Neural crest cell (in vitro differentiated cells): Measurements from ENCODE around the gene STAG1. TPM values are rescaled to one million over a fixed set of nuclear protein-coding genes. Genes with fewer than 3 reads are reported as not detected.
"Not testable (repeated sequence)": the region's sequence is repeated elsewhere in the genome, so short reads cannot be mapped to it uniquely, and the experiment has no call there.

Experiments used
- DNase-seq: peaks from one replicate; pipeline ENCODE4 v3.0.0; 2021; ENCODE audit warnings: low read depth, mixed read lengths, low spot score
- H3K27ac Mint-ChIP-seq: one replicate; pipeline ENCODE4 v1.8.0; 2021; ENCODE audit warnings: mild to moderate bottlenecking, mixed read lengths; ENCODE audit not compliant: unreplicated experiment
- H3K27me3 Mint-ChIP-seq: 2 replicates; pipeline ENCODE4 v1.8.0; 2021; ENCODE audit warnings: low read depth, mild to moderate bottlenecking, mixed read lengths
- H3K36me3 Mint-ChIP-seq: 2 replicates; pipeline ENCODE4 v1.8.0; 2021; ENCODE audit warnings: low read depth, mild to moderate bottlenecking, mixed read lengths
- H3K4me1 Mint-ChIP-seq: 2 replicates; pipeline ENCODE4 v1.8.0; 2021; ENCODE audit warnings: mixed read lengths
- H3K4me3 Mint-ChIP-seq: one replicate; pipeline ENCODE4 v1.8.0; 2021; ENCODE audit warnings: mild to moderate bottlenecking, mixed read lengths
- H3K9me3 Mint-ChIP-seq: 2 replicates; pipeline ENCODE4 v1.8.0; 2021; ENCODE audit warnings: mixed read lengths
- CTCF ChIP-seq: fragments of 200-600 bp; sonication (generic); conservative IDR thresholded peaks from 2 replicates; pipeline ENCODE4 v1.5.0; 2021; ENCODE audit warnings: antibody characterized with exemption, mild to moderate bottlenecking
- total RNA-seq: library from RNA; stranded (reverse); gene quantifications from 2 replicates; pipeline ENCODE4 v1.2.1, GENCODE V29; 2021

STAG1 gene
- total RNA-seq, 1 donor from 2014 or later, result 47.0 TPM

DNA sequence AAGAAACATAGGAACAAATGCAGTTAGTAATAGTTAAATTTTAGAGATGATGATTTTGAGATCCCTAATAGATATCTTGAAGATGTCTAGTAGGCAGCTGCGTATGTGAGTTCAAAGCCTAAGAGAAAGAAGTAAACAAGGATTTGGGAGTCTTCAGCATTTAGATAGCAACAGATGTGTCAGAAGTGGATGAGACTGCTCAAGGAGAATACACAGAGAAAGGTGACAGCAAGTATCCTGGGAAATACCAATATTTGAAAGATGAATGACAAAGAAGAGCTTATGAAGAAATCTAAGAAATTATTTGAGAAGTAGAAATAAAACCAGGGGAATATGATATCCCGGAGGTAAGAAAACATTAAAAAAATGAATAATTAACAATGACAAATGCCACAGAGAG is 371.1 kb downstream of the STAG1 start:
- H3K27ac Mint-ChIP-seq, result no peak overlapping the region
- DNase-seq, result no peak
- no peaks in the 10 kb centered on the region for H3K4me1 Mint-ChIP-seq
- no peaks in the 10 kb centered on the region for H3K9me3 Mint-ChIP-seq
- H3K36me3 Mint-ChIP-seq, result peaks cover 6% of the 10 kb centered on the region
- no peak for TF ChIP-seq CTCF
- H3K4me3 Mint-ChIP-seq, result no peak overlapping the region
- H3K27me3 Mint-ChIP-seq, result no peaks in the 10 kb centered on the region

GRCh38 chr3:136380530-136380929 is 371.6 kb downstream of the STAG1 start:
- no peak for DNase-seq
- Mint-ChIP-seq H3K4me3 (no peak overlapping the region), H3K27me3 (no peaks in the 10 kb centered on the region), H3K36me3 (peaks cover 6% of the 10 kb centered on the region), H3K4me1 (no peaks in the 10 kb centered on the region), H3K27ac (no peak overlapping the region), H3K9me3 (no peaks in the 10 kb centered on the region)
- TF ChIP-seq CTCF, result no peak

DNA sequence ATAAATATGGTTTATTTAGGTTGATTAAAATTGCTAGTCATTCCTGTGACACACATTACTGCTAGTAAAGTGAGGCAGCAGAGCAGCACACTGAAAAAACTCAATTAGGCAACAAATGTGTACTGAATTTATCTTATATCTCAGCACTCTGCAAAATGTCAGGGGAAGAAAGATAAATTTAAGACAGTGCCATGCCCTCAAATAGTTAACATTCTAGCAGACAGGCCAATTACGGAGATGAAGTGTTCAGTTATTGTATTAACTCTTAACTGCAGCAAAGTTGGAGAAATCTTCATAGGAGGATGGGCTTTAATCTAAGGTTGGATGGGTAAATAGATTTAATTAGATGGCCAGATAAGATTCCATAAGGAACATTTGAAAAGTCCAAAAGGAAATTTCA is 374.2 kb downstream of the STAG1 start:
- no peak overlapping the region for H3K4me3 Mint-ChIP-seq
- H3K27me3 Mint-ChIP-seq, result no peaks in the 10 kb centered on the region
- DNase-seq, result no peak
- peaks cover 21% of the 10 kb centered on the region for H3K36me3 Mint-ChIP-seq
- no peaks in the 10 kb centered on the region for H3K4me1 Mint-ChIP-seq
- peaks cover 3% of the 10 kb centered on the region for H3K9me3 Mint-ChIP-seq
- no peak overlapping the region for H3K27ac Mint-ChIP-seq
- TF ChIP-seq CTCF, result no peak

DNA sequence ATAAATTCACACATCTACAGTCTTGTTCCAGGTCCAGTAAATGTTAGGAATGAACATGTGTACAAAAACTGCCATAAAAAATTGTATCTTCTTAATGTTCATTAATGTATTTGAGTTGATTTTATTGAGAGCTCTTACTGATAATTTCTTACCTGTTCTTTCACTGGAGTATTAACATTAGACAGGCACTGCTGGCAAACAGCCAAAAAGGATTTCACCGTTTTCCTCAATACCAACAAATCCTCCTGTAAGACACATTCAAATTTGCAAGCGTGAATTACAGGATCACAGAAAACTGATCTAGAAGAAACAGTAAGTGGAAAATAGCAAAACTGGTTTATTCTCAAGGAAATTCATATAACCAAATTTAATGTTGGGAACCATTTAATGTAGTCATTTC is 374.7 kb downstream of the STAG1 start:
- Mint-ChIP-seq H3K27me3 (no peaks in the 10 kb centered on the region), H3K4me1 (no peaks in the 10 kb centered on the region), H3K27ac (no peak overlapping the region), H3K4me3 (no peak overlapping the region), H3K9me3 (peaks cover 3% of the 10 kb centered on the region), H3K36me3 (peaks cover 25% of the 10 kb centered on the region)
- TF ChIP-seq CTCF, result no peak
- no peak for DNase-seq

DNA sequence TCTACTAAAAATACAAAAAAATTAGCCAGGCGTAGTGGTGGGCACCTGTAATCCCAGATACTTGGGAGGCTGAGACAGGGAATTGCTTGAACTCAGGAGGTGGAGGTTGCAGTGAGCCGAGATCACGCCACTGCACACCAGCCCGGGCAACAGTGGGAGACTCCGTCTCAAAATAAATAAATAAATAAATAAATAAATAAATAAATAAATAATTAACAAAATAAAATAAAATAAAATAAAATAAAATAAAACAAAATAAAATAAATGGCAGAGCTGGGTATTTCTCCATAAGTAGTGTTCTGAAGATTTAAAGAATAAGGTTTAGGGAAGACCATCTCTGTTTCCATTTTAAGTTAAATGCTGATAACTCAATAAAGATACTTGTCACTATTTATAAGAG is 376.4 kb downstream of the STAG1 start:
- H3K4me1 Mint-ChIP-seq, H3K4me3 Mint-ChIP-seq, H3K27me3 Mint-ChIP-seq, H3K27ac Mint-ChIP-seq, H3K9me3 Mint-ChIP-seq, DNase-seq: not testable (repeated sequence)
- peaks cover 32% of the 10 kb centered on the region for H3K36me3 Mint-ChIP-seq

DNA sequence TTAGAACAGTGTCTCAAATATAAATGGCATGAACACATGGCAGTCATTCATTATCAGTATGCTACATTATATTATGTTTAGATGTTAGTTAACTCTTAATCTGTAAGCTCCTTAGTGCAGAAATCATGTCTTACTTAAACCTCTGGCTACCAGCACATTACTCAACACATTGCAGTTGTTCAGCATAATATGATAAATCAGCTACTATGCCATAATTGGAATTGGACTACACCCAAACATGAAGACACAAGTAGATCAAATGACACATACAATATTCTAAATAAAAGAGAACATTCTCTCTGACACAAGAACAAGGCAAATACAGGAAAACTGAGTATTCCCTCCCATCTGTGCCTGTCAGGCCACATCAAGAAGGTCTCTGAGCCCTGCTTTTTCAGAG is 385.9 kb downstream of the STAG1 start:
- DNase-seq, result no peak
- H3K27me3 Mint-ChIP-seq, result no peaks in the 10 kb centered on the region
- no peaks in the 10 kb centered on the region for H3K9me3 Mint-ChIP-seq
- peaks cover 4% of the 10 kb centered on the region for H3K36me3 Mint-ChIP-seq
- no peak overlapping the region for H3K4me3 Mint-ChIP-seq
- no peak for TF ChIP-seq CTCF
- H3K4me1 Mint-ChIP-seq, result no peaks in the 10 kb centered on the region
- H3K27ac Mint-ChIP-seq, result no peak overlapping the region
